K562 (cell line): Measurements from ENCODE around the gene ZNF607. TPM values are rescaled to one million over a fixed set of nuclear protein-coding genes. Genes with fewer than 3 reads are reported as not detected.
A peak's percentile ranks its signal among the peaks of the same experiment; 100 is the strongest.

Experiments
- BMI1 ChIP-seq: fragments of 150-350 bp; IDR thresholded peaks from 2 replicates; pipeline ENCODE4 v1.6.1; 2014; ENCODE audit warnings: low read length
- CBX8 ChIP-seq: fragments of 200-600 bp; sonication (generic); IDR thresholded peaks from 2 replicates; pipeline ENCODE4 v1.6.1; 2012; ENCODE audit warnings: borderline replicate concordance, mixed run types, low read depth, mild to moderate bottlenecking, moderate library complexity, mixed read lengths, low read length, control low read depth, inconsistent platforms; ENCODE audit not compliant: poor library complexity, severe bottlenecking; ENCODE audit errors: extremely low read depth
- LCOR ChIP-seq: sonication (generic); formaldehyde crosslinking; IDR thresholded peaks from 2 replicates; pipeline ENCODE4 v1.8.0; 2022; ENCODE audit warnings: mild to moderate bottlenecking, missing genetic modification reagents
- MAZ ChIP-seq, 2 experiments: fragments of 450-650 bp in 1 of 2; sonication (generic) in 1 of 2; formaldehyde crosslinking; IDR thresholded peaks in 1 of 2; conservative IDR thresholded peaks in 1 of 2; 2 replicates each; pipeline versions ENCODE4 v1.4.0 to v1.5.0; 2020; ENCODE audit warnings: mild to moderate bottlenecking in 1 of 2, missing genetic modification reagents in 1 of 2
- MGA ChIP-seq: fragments of 450-650 bp; IDR thresholded peaks from 2 replicates; pipeline ENCODE4 v1.6.1; 2016; ENCODE audit warnings: mild to moderate bottlenecking, moderate library complexity
- NFXL1 ChIP-seq: fragments of 450-650 bp; formaldehyde crosslinking; IDR thresholded peaks from 2 replicates; pipeline ENCODE4 v1.4.0; 2021; ENCODE audit warnings: mild to moderate bottlenecking
- PPARD ChIP-seq: fragments of 250-450 bp; sonication (Bioruptor Pico); IDR thresholded peaks from 2 replicates; pipeline ENCODE4 v1.8.0; 2022; ENCODE audit warnings: inconsistent platforms, mild to moderate bottlenecking, moderate library complexity
- ZBTB2 ChIP-seq: fragments of 450-650 bp; IDR thresholded peaks from 2 replicates; pipeline ENCODE4 v1.6.1; 2016; ENCODE audit warnings: antibody characterized with exemption
- ZBTB26 ChIP-seq: fragments of 450-650 bp; formaldehyde crosslinking; IDR thresholded peaks from 2 replicates; pipeline ENCODE4 v1.4.0; 2022; ENCODE audit warnings: missing genetic modification characterization
- ZNF778 ChIP-seq: fragments of 450-650 bp; formaldehyde crosslinking; IDR thresholded peaks from 2 replicates; pipeline ENCODE4 v1.4.0; 2020; ENCODE audit warnings: mild to moderate bottlenecking, moderate library complexity
- ZSCAN32 ChIP-seq: fragments of 450-650 bp; formaldehyde crosslinking; IDR thresholded peaks from 2 replicates; pipeline ENCODE4 v1.4.0; 2020; ENCODE audit warnings: mild to moderate bottlenecking, moderate library complexity
- polyA plus RNA-seq, 8 experiments: library from polyadenylated mRNA; depleted of rRNA in 4 of 8; stranded (reverse) in 5 of 8; unstranded in 3 of 8; fragments of >200 nt; fragmentation: Nextera tagmentation in 2 of 8; fragmentation: Illumina TruSeq in 1 of 8; extraction: Ambion mirVana in 2 of 8; extraction: Trizol in 1 of 8; gene quantifications; 2 replicates each; pipeline versions ENCODE4 v1.2.1 to v1.2.3, GENCODE V29; 2011 to 2014; ENCODE audit warnings: inconsistent platforms in 1 of 8, missing spikeins in 1 of 8
- total RNA-seq, 7 experiments: library from RNA; depleted of rRNA in 6 of 7; stranded (reverse); fragments of >200 nt in 6 of 7; fragmentation: Illumina TruSeq in 2 of 7; extraction: Trizol in 2 of 7; gene quantifications; 2 replicates each; pipeline versions ENCODE4 v1.2.1 to v1.2.3, GENCODE V29; 2011 to 2021; ENCODE audit warnings: low replicate concordance in 1 of 7
- TF ChIP-seq, protein P1 (sequence below): fragments of 450-650 bp; conservative IDR thresholded peaks from 2 replicates; pipeline ENCODE4 v1.6.1; 2016; ENCODE audit warnings: missing genetic modification characterization, low read depth, mild to moderate bottlenecking, control low read depth, missing compliant biosample characterization

The ZNF607 gene
- total and polyA plus RNA-seq, 9 of the 15 experiments (the other 6 are each of a cell fraction or from before 2014, with no cell fraction given) = 0.65 to 5.1 (median 3.6) TPM

DNA sequence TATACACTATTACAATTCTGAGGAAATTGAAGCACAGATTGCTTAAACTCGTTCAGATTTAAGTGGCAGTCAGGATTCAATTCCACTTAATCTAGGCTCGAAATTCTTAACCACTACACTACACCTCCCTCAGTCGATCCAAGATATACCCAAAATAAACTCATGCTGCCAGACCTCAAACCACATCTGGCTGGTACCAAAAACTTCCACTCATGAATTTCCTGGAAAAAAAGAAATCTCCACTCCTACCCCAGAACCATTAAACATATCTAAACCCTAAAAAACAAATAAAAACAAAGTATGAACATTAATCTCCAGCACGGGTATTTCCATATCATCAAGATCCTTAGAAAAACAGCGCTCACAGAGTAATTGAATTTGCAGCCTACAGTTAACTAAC, 65.4 kb downstream of the ZNF607 start (continued):
- TF ChIP-seq MGA (0 out of 2 replicates have a peak, but pooled peaks have one; percentile 24), BMI1 (no peak), ZBTB26 (CRISPR knock-in tag) (no peak), NFXL1 (no peak), ZBTB2 (no peak), ZNF778 (CRISPR knock-in tag) (no peak), PPARD (CRISPR knock-in tag) (no peak), ZSCAN32 (CRISPR knock-in tag) (no peak), LCOR (CRISPR knock-in tag) (no peak), MAZ (CRISPR knock-in tag; conservative IDR thresholded peaks at IDR 0.05 in 1 of 2, IDR thresholded peaks at IDR 0.05 in 1 of 2) (no peak), CBX8 (no peak)
- TF ChIP-seq, protein P1, sequence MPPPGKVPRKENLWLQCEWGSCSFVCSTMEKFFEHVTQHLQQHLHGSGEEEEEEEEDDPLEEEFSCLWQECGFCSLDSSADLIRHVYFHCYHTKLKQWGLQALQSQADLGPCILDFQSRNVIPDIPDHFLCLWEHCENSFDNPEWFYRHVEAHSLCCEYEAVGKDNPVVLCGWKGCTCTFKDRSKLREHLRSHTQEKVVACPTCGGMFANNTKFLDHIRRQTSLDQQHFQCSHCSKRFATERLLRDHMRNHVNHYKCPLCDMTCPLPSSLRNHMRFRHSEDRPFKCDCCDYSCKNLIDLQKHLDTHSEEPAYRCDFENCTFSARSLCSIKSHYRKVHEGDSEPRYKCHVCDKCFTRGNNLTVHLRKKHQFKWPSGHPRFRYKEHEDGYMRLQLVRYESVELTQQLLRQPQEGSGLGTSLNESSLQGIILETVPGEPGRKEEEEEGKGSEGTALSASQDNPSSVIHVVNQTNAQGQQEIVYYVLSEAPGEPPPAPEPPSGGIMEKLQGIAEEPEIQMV (tag) = no peak
